WERI-Rb-1 (cell line): ENCODE results near the gene OAT.
"Not testable (repeated sequence)": the region's sequence is repeated elsewhere in the genome, so short reads cannot be mapped to it uniquely, and the experiment has no call there.

Experiments used
- DNase-seq: peaks from one replicate; pipeline ENCODE4 v3.0.0-alpha.2; 2020
- H3K27ac ChIP-seq: fragments of 250-450 bp; sonication (Bioruptor Pico); 2 replicates; pipeline ENCODE4 v1.5.1; 2020; ENCODE audit warnings: mild to moderate bottlenecking, moderate library complexity
- H3K27me3 ChIP-seq: fragments of 250-450 bp; sonication (Bioruptor Pico); 2 replicates; pipeline ENCODE4 v1.5.1; 2021; ENCODE audit warnings: mild to moderate bottlenecking, low read depth, moderate library complexity; ENCODE audit not compliant: insufficient read depth, severe bottlenecking
- H3K36me3 ChIP-seq: fragments of 250-450 bp; sonication (Bioruptor Pico); 2 replicates; pipeline ENCODE4 v1.5.1; 2020; ENCODE audit warnings: mild to moderate bottlenecking, moderate library complexity
- H3K4me3 ChIP-seq: 2 replicates; pipeline ENCODE4 v1.5.1; 2011; ENCODE audit warnings: low read depth, mild to moderate bottlenecking, control low read depth, low read length
- H3K9me3 ChIP-seq: fragments of 250-450 bp; sonication (Bioruptor Pico); 2 replicates; pipeline ENCODE4 v1.5.1; 2021; ENCODE audit warnings: mild to moderate bottlenecking, moderate library complexity; ENCODE audit not compliant: severe bottlenecking
- CTCF ChIP-seq: IDR thresholded peaks from 2 replicates; pipeline ENCODE4 v1.5.1; 2011; ENCODE audit warnings: low read depth, mild to moderate bottlenecking, control low read depth, inconsistent platforms, low read length

The OAT gene

GRCh38 chr10:124449170-124450011, 30.7 kb upstream of the OAT start:
- Histone ChIP-seq H3K27ac (no peak overlapping the region), H3K27me3 (peaks cover 35% of the 10 kb centered on the region), H3K36me3 (no peaks in the 10 kb centered on the region), H3K9me3 (no peaks in the 10 kb centered on the region), H3K4me3 (peak overlapping the region; percentile 47)
- no peak for DNase-seq
- no peak for TF ChIP-seq CTCF

GRCh38 chr10:124448696-124449169, 30.0 kb upstream of the OAT start:
- no peaks in the 10 kb centered on the region for H3K36me3 ChIP-seq
- no peak for DNase-seq
- H3K9me3 ChIP-seq = no peaks in the 10 kb centered on the region
- no peak overlapping the region for H3K27ac ChIP-seq
- H3K4me3 ChIP-seq = peak overlapping the region; percentile 25
- peaks cover 35% of the 10 kb centered on the region for H3K27me3 ChIP-seq
- peak; percentile 22; the same call in 1 of the 2 replicates for TF ChIP-seq CTCF

- Histone ChIP-seq H3K36me3 (no peaks in the 10 kb centered on the region), H3K27ac (no peak overlapping the region), H3K9me3 (no peaks in the 10 kb centered on the region), H3K4me3 (peak overlapping the region; percentile 20), H3K27me3 (peaks cover 35% of the 10 kb centered on the region)
- DNase-seq = peak; percentile 23
- TF ChIP-seq CTCF = no peak
Measured at GRCh38 chr10:124447751-124448466, 29.2 kb upstream of the OAT start.

GRCh38 chr10:124446830-124447750, 28.4 kb upstream of the OAT start:
- Histone ChIP-seq H3K27me3 (peaks cover 35% of the 10 kb centered on the region), H3K27ac (no peak overlapping the region), H3K9me3 (no peaks in the 10 kb centered on the region), H3K36me3 (no peaks in the 10 kb centered on the region), H3K4me3 (no peak overlapping the region)
- TF ChIP-seq CTCF = no peak
- DNase-seq = no peak

GRCh38 chr10:124441694-124442093, 23.0 kb upstream of the OAT start:
- not testable (repeated sequence) for H3K9me3 ChIP-seq, H3K36me3 ChIP-seq, H3K27ac ChIP-seq, DNase-seq, H3K27me3 ChIP-seq, H3K4me3 ChIP-seq
